H7 (cell line): ENCODE measurements around the gene LSAMP. TPM values are rescaled to one million over a fixed set of nuclear protein-coding genes. Genes with fewer than 3 reads are reported as not detected.

Experiments
- DNase-seq: peaks from one replicate; pipeline ENCODE4 v3.0.0; 2012
- H3K27me3 ChIP-seq: 2 replicates; pipeline ENCODE4 v1.6.0; 2011; ENCODE audit warnings: mild to moderate bottlenecking, low read length; ENCODE audit not compliant: control insufficient read depth, insufficient read depth
- H3K36me3 ChIP-seq: replicated peaks from 2 replicates; pipeline ENCODE4 v1.5.1; 2011; ENCODE audit warnings: low read length; ENCODE audit not compliant: control insufficient read depth, insufficient read depth
- H3K4me3 ChIP-seq: 2 replicates; pipeline ENCODE4 v1.5.1; 2011; ENCODE audit warnings: low read depth, mild to moderate bottlenecking, control low read depth, low read length, moderate library complexity; ENCODE audit not compliant: insufficient read depth
- total RNA-seq: library from RNA; depleted of rRNA; stranded (reverse); fragments of >200 nt; shearing (Covaris generic); gene quantifications from 2 replicates; pipeline ENCODE4 v1.2.3, GENCODE V29; 2014

LSAMP gene
- total RNA-seq, 1 experiment from 2014 or later = 2.6 TPM

DNA sequence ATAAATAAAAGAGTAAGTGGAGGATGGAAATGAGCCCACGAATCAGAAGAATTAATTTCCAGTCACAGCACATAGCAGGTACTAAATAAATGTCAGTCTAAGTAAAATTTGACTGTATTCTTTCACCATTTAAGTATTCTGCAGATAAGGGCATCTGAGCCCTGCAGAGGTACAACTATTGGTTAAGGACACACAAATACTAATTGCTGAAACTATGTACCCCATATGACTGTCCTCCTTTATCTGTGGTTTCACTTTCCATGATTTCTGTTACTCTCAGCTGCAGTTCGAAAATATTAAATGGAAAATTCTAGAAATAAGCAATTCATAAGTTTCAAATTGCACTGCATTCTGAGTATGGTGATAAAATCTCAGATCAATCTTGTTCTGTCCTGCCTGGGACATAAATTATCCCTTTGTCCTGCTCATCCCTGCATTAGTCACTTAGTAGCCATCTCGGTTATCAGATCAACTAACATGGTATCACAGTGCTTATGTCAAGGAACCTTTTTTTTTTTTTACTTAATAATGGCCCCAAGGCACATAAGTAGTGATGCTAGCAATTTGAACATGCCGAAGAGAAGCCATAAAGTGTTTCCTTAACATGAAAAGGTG, 95.1 kb downstream of the LSAMP start:
- no peak overlapping the region for H3K4me3 ChIP-seq
- H3K27me3 ChIP-seq = no peaks in the 10 kb centered on the region
- no peak for DNase-seq
- H3K36me3 ChIP-seq = no peaks in the 10 kb centered on the region

DNA sequence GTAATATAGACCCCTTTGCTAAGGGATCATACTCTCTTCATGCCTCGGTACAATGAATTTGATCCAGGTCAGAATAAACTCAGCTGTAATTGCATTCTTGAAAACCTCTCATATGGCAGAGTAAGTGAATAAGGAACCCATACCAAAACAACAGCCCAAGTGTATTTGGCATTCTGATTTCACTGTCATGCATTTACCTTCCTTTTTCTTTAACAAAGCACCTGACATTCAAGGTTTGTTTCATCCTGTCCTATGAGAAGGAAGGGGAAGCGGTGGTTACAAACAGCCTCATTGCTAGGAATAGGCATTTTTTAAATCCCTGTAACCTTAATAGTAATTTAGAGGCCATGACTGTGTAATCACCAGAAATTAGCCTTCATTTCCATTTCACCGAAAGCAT, 97.1 kb downstream of the LSAMP start:
- H3K4me3 ChIP-seq = no peak overlapping the region
- H3K36me3 ChIP-seq = no peaks in the 10 kb centered on the region
- DNase-seq = no peak
- H3K27me3 ChIP-seq = no peaks in the 10 kb centered on the region

DNA sequence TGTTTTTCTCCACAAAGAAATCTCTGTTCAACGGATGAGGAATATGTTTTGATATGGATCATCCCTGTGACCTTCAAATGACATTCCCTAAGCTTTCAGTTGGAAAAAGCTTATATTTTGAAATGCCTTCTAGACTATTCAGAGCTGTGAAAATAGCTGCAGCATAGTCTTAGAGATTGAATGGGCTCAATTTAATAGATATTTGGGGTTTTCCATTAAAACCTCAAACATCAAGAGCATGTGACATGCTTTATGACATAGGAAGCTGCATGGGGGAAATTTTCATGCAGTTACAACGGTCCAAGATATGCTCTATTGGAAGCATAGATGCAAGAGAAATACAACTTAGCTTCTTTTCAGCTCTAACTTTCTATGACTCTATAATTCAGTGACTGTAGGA, 102.8 kb downstream of the LSAMP start:
- peaks cover 1% of the 10 kb centered on the region for H3K27me3 ChIP-seq
- no peak for DNase-seq
- H3K4me3 ChIP-seq = no peak overlapping the region
- no peaks in the 10 kb centered on the region for H3K36me3 ChIP-seq

DNA sequence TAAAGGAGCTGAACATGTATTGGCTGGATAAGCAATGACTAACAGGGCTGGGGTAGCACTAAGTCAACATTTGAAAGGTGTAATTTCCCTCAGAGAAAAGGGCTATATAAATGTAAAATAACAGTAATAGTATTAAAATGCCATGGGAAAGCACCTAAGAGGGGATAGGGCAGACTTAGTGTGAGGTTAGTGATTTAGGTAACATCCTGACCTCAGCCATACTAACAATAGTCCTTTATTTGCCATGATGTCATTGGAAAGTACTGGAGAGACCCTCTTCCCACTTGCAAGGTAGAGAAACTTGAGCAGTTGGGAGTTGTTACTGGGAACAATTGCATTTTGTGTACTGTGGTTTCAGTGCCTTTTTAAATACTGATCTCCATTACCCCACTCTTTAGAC, 103.4 kb downstream of the LSAMP start:
- H3K4me3 ChIP-seq = no peak overlapping the region

DNA sequence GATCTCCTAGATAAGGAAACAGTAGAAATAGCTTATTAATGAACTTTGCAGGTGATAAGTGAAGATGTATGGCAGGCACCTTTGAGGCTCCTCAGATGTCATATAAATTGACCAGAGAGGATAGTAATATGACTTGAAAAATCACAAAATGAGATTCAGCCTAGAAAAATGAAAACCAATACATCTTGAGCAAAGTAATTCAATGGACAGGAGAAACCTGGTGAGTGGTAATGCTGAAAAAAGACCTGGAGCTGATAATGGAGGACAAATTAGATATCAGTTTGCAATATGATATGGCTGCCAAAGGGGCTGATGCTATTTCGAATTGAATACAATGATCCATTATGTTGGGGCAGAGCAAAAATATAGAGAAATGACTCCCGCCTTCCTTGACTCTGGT, 103.9 kb downstream of the LSAMP start:
- Histone ChIP-seq H3K27me3 (peaks cover 1% of the 10 kb centered on the region), H3K4me3 (no peak overlapping the region), H3K36me3 (no peaks in the 10 kb centered on the region)
- no peak for DNase-seq

More for the DNA sequence above, 103.4 kb downstream of the LSAMP start:
- Histone ChIP-seq H3K27me3 (peaks cover 1% of the 10 kb centered on the region), H3K36me3 (no peaks in the 10 kb centered on the region)
- no peak for DNase-seq

DNA sequence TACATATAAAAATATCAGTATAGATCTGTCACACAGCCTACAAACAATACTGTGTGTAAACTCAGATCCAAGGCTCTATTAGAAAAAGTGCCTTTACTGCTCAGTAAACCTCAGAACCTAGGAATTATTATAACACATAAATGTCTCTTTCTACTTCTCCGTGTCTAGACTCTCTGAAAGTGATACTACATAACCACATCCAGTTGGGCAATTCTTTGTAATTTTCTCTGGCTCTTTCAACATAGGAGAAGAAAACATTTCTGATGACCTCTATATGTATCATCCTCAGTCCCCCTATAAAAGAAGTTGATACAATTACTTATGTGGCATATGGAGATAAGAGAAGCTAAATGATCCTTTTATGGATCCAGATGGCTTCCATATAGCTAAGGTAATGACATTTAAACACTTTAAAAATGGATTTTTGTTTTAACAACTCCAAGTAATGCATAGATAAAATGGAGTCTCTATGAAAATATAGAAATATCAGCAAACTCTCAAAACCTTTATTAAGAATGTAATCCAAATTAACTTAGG, 104.5 kb downstream of the LSAMP start:
- Histone ChIP-seq H3K36me3 (no peaks in the 10 kb centered on the region), H3K4me3 (no peak overlapping the region)
- DNase-seq = no peak

DNA sequence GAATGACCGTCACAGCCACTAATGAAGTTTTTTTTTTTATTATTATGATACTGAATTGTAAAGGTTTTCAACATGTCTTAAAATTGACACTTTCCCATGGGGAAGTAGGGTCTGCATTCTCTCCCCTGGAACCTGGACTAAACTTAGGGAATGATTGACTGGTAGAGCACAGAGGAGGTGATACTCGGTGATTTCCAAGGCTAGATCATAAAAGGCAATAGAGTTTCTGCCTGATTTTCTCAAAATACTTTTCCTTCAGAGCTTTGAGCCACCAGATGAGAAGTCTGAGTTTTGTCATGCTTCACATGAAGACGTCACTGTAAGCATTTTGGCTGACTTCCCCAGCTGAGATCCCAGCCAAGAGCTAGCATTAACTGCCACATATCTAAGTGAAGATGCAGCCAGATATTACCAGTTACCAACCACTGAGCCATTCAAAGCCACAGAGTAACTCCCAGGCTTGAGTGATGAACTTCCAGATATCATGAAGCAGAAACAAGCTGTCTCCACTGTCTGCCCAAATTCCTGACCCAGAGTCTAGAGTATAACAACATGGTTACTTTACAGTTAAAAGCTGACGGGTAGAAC, 105.8 kb downstream of the LSAMP start:
- Histone ChIP-seq H3K4me3 (no peak overlapping the region), H3K36me3 (no peaks in the 10 kb centered on the region), H3K27me3 (peaks cover 1% of the 10 kb centered on the region)
- DNase-seq = no peak

More for the DNA sequence above, 104.5 kb downstream of the LSAMP start:
- peaks cover 1% of the 10 kb centered on the region for H3K27me3 ChIP-seq

DNA sequence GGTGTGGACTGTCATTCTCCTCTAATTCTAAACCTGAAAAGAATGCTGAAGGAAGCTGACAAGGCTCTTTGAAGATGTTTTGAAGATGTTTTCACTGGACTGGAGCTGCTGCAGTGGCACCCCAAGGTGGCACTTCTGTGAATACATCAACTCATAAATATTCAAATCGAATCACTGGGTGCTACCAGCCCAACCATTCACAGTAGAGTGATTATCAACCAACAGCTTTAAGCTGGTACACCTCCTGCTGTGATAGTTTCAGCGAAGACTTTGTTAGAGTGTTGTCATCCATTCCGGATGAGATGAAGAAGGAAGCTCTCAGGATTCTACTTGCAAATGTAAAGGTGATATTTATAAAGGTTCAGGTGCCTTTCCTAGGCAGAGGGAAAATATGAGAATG, 106.6 kb downstream of the LSAMP start:
- Histone ChIP-seq H3K27me3 (peaks cover 1% of the 10 kb centered on the region), H3K4me3 (no peak overlapping the region), H3K36me3 (no peaks in the 10 kb centered on the region)
- DNase-seq = no peak

DNA sequence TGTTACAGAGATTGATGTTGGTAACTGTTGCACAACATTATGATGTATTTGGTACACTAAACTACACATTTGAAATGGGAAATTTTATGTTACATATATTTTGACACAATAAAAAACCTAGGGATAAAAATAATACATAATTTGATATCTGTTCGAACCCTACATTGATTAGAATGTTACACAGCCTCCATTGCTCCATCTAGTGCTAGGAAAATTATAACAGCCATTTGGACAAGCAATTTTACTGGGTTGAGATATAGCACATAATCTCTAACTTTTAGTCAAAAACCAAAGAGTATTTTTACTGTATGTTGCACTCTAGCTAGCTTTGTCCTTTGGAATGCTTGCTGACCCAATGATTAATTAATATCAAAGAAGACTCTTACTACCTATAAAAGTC, 108.1 kb downstream of the LSAMP start:
- Histone ChIP-seq H3K36me3 (no peaks in the 10 kb centered on the region), H3K4me3 (no peak overlapping the region), H3K27me3 (peaks cover 1% of the 10 kb centered on the region)
- no peak for DNase-seq

DNA sequence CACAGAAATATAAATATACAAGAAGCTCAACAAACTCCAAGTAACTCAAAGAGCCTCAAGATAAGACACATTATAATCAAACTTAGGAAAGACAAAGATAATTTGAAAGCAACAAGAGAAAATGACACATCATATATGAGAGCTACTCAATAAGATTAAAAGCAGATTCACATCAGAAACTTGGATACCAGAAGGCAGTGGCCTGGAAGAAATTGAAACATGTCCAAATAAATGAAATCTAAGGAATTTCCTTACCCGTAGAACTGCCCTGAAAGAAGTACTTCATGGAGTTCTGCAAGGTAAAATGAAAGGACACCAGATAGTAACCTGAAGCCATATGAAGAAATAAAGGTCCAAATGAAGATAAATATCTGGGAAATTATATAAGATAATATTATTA, 113.9 kb downstream of the LSAMP start:
- Histone ChIP-seq H3K27me3 (no peaks in the 10 kb centered on the region), H3K36me3 (no peaks in the 10 kb centered on the region)
- no peak for DNase-seq

DNA sequence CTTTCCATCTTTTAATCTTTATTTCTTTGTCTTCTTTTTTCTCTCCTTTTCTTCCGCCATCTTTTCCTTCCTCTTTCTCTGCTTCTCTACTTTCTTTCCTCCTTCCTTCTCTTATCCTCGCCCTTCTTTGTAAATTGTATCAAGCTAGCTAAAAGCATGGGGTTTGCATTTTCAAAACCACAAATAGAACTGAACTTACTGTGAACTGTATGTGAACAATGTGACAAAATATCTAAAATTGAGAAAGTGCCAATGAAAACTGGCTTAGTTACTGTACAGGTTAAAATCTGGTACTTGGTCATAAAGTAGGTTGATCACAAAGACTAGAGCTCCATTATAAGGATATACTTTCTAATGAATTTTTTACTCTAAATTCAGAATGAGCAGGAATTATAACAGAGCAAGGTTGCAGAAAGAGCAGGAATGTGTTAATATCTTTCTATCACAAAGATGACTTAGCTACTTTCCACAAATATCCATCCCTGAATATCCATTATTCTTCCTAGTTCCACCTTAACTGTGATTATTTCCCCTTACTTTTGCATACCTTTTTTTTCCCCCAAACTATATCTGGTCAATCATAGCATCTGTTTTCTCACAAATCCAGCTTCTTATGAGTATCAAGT, 122.4 kb downstream of the LSAMP start:
- Histone ChIP-seq H3K36me3 (no peaks in the 10 kb centered on the region), H3K4me3 (no peak overlapping the region), H3K27me3 (no peaks in the 10 kb centered on the region)
- DNase-seq = no peak

More for the DNA sequence above, 113.9 kb downstream of the LSAMP start:
- H3K4me3 ChIP-seq = no peak overlapping the region

DNA sequence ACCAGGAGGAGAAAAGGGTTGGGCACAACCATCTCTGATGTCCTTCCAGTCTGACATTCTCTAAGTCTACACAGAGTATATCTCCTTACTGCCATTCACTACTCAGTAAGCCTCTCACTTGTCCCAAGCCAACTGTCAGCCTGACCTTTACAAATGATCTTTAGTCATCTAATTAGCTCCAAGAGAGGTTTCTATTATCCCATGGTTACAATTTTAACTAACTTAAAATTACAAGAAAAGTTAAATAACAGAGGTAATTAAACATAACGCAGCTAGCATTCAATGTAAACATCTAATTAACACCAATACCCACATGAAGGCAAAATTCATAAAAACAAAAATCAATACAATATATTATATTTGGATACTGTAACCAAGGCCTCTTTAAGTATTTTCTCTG, 126.9 kb downstream of the LSAMP start:
- Histone ChIP-seq H3K27me3 (no peaks in the 10 kb centered on the region), H3K36me3 (no peaks in the 10 kb centered on the region), H3K4me3 (no peak overlapping the region)
- no peak for DNase-seq

DNA sequence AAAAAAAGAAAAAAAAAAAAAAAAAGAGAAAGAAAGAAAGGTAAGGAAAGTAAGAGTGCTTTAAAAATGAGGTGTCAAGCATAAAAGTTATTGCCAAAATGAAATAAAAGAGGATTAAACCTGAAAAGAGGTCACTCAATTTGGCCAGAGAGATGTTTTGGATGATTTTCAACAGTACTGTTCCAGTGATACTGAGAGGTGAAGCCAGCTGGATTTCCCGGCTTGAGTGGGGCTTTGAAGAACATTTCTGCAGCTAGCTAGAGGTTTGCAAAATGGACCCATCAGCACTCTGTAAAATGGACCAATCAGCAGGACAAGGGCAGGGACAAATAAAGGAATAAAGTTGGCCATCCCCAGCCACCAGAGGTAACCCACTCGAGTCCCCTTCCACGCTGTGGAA, 128.5 kb downstream of the LSAMP start:
- DNase-seq = no peak
- no peaks in the 10 kb centered on the region for H3K36me3 ChIP-seq
- no peak overlapping the region for H3K4me3 ChIP-seq
- no peaks in the 10 kb centered on the region for H3K27me3 ChIP-seq

DNA sequence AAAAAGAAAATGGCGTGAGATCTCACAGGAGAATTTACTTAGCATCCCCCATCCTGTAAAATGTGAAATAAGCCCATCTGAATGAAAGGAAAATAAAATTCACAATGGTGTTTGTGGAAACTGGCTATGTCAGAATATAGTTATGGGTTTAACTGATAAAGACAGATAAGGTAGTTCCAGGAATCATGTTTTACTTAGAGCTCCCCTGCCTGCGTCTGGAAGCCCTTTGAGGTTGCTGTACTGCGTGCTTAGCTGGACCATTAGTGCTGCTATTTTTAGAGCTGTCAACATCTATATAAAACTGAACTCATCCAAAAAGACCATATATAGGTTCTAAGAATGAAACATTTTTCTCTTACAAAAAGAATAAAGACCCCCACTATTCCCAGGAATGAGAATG, 130.8 kb downstream of the LSAMP start:
- Histone ChIP-seq H3K27me3 (no peaks in the 10 kb centered on the region), H3K36me3 (no peaks in the 10 kb centered on the region), H3K4me3 (no peak overlapping the region)
- DNase-seq = no peak

DNA sequence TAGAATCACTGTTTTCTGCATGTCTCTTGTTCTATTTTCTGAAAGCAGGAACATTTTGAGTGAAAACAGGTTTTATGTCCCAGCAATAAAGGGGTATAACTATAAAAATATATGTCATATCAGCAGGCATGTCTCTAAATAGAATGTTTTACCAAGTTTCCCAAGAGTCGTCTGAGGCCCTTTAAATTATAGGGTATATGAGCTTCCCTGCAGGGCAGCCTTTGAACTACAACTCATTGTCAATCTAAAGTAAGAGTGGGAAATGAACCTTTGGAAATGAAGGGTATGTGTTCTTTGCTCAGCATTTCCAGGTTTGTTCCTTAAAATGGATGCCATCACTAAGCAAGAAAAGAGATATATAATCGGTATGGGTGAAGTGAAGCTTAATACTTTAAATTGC, 138.6 kb downstream of the LSAMP start:
- no peak overlapping the region for H3K4me3 ChIP-seq
- no peaks in the 10 kb centered on the region for H3K36me3 ChIP-seq
- H3K27me3 ChIP-seq = no peaks in the 10 kb centered on the region
- DNase-seq = peak; percentile 13
